HCT116 (cell line): ENCODE results near the gene SETX. TPM values are rescaled to one million over a fixed set of nuclear protein-coding genes. Genes with fewer than 3 reads are reported as not detected.

Experiments used
- ATAC-seq: fragments of 200-7000 bp; cut with Tn5 transposase; 2 replicates; pipeline ENCODE4 v1.9.1; 2020; ENCODE audit warnings: mild to moderate bottlenecking, moderate library complexity
- BruUV-seq: library from RNA; stranded (reverse); fragments of 400-500 nt; replicated peaks from 2 replicates; lab custom pipeline; 2021; lab: Mats Ljungman, UMichigan
- CTCF ChIA-PET: fragments of 300-600 bp; sonication (Branson Sonifier 250); formaldehyde crosslinking; loops from one replicate; lab custom pipeline; 2021; ENCODE audit warnings: antibody characterized with exemption; lab: Charles Lee
- POLR2A ChIA-PET: fragments of 300-600, 350-600 bp; sonication (Branson Sonifier 250); formaldehyde crosslinking; loops from one replicate; lab custom pipeline; 2021; ENCODE audit warnings: antibody characterized with exemption; lab: Charles Lee
- RAD21 ChIA-PET, 2 experiments: fragments of 300-600 bp; sonication (Branson Sonifier 250); formaldehyde crosslinking; loops; one replicate each; lab custom pipeline; 2023; ENCODE audit warnings: low total read pairs in 2 of 2; ENCODE audit not compliant: uncharacterized antibody in 2 of 2, unreplicated experiment in 2 of 2, low non-redundant PET in 1 of 2; lab: Charles Lee
- DNase-seq: peaks from one replicate; pipeline ENCODE4 v3.0.0-alpha.2; 2010; ENCODE audit warnings: low read depth, low spot score
- H2AFZ ChIP-seq: fragments of 200-600 bp; shearing (Covaris generic), sonication (generic); 2 replicates; pipeline ENCODE4 v1.6.1; 2017; ENCODE audit warnings: low read depth, mixed run types, mixed read lengths, antibody characterized with exemption, low read length; ENCODE audit not compliant: poor library complexity, severe bottlenecking
- H3K27ac ChIP-seq: 2 replicates; pipeline ENCODE4 v1.5.1; 2012; ENCODE audit warnings: low read depth, low read length
- H3K27me3 ChIP-seq: fragments of 200-600 bp; sonication (generic); 2 replicates; pipeline ENCODE4 v1.6.1; 2016; ENCODE audit warnings: mixed run types, low read length, mixed read lengths; ENCODE audit not compliant: insufficient read depth
- H3K36me3 ChIP-seq, 2 experiments: fragments of 200-500 bp in 1 of 2; fragments of 200-600 bp in 1 of 2; sonication (Bioruptor generic) in 1 of 2; sonication (generic) in 1 of 2; 2 replicates each; pipeline versions ENCODE4 v1.5.1 to v1.6.1; 2014 to 2016; ENCODE audit warnings: low read length in 2 of 2, inconsistent platforms in 1 of 2, mixed read lengths in 1 of 2, mixed run types in 1 of 2; ENCODE audit not compliant: insufficient read depth in 2 of 2, control insufficient read depth in 1 of 2
- H3K4me1 ChIP-seq, 2 experiments: fragments of 200-600 bp in 1 of 2; sonication (generic) in 1 of 2; 2 replicates each; pipeline versions ENCODE4 v1.5.1 to v1.6.1; 2012 to 2017; ENCODE audit warnings: low read length in 2 of 2, inconsistent platforms in 1 of 2, mild to moderate bottlenecking in 1 of 2, mixed read lengths in 1 of 2, mixed run types in 1 of 2, moderate library complexity in 1 of 2; ENCODE audit not compliant: insufficient read depth in 2 of 2, control insufficient read depth in 1 of 2
- H3K4me2 ChIP-seq: fragments of 200-600 bp; sonication (generic); 2 replicates; pipeline ENCODE4 v1.6.1; 2017; ENCODE audit warnings: mixed run types, low read length, mixed read lengths
- H3K4me3 ChIP-seq, 2 experiments: fragments of 200-600 bp in 1 of 2; sonication (generic) in 1 of 2; replicated peaks in 1 of 2; 2 replicates each; pipeline ENCODE4 v1.5.1; 2011 to 2016; ENCODE audit warnings: low read length in 2 of 2, control low read depth in 1 of 2, low read depth in 1 of 2, mild to moderate bottlenecking in 1 of 2, mixed read lengths in 1 of 2, mixed run types in 1 of 2
- H3K79me2 ChIP-seq: fragments of 200-600 bp; sonication (generic); 2 replicates; pipeline ENCODE4 v1.6.1; 2017; ENCODE audit warnings: mild to moderate bottlenecking, mixed run types, low read length, moderate library complexity, mixed read lengths; ENCODE audit not compliant: insufficient read depth
- H3K9ac ChIP-seq: fragments of 200-600 bp; sonication (generic); 2 replicates; pipeline ENCODE4 v1.6.1; 2016; ENCODE audit warnings: low read length, mixed read lengths
- H3K9me2 ChIP-seq: fragments of 200-600 bp; sonication (generic), shearing (Covaris generic); 2 replicates; pipeline ENCODE4 v1.6.1; 2017; ENCODE audit warnings: mixed run types, mild to moderate bottlenecking, moderate library complexity; ENCODE audit not compliant: insufficient read depth
- H3K9me3 ChIP-seq, 2 experiments: fragments of 200-500 bp in 1 of 2; fragments of 200-600 bp in 1 of 2; sonication (Bioruptor generic) in 1 of 2; sonication (generic) in 1 of 2; 2 replicates each; pipeline ENCODE4 v1.6.1; 2014 to 2017; ENCODE audit warnings: low read length in 2 of 2, mixed read lengths in 2 of 2, inconsistent platforms in 1 of 2, low read depth in 1 of 2, mild to moderate bottlenecking in 1 of 2, mixed run types in 1 of 2, moderate library complexity in 1 of 2; ENCODE audit not compliant: control insufficient read depth in 1 of 2, insufficient read depth in 1 of 2
- H4K20me1 ChIP-seq: fragments of 200-600 bp; sonication (generic), shearing (Covaris generic); 2 replicates; pipeline ENCODE4 v1.6.1; 2017; ENCODE audit warnings: mixed run types, mild to moderate bottlenecking, moderate library complexity; ENCODE audit not compliant: insufficient read depth
- CTCF ChIP-seq, 3 experiments: fragments of 200-600 bp in 1 of 3; sonication (generic) in 1 of 3; IDR thresholded peaks in 2 of 3; conservative IDR thresholded peaks in 1 of 3; 2 replicates each; pipeline ENCODE4 v1.5.1; 2012 to 2017; ENCODE audit warnings: low read depth in 2 of 3, low read length in 2 of 3, antibody characterized with exemption in 1 of 3, borderline replicate concordance in 1 of 3, control low read depth in 1 of 3, mild to moderate bottlenecking in 1 of 3, mixed read lengths in 1 of 3, mixed run types in 1 of 3, moderate library complexity in 1 of 3; ENCODE audit not compliant: insufficient read depth in 1 of 3
- EZH2 ChIP-seq: fragments of 200-600 bp; sonication (generic); IDR thresholded peaks from 2 replicates; pipeline ENCODE4 v1.6.1; 2017; ENCODE audit warnings: antibody characterized with exemption, mixed run types
- EZH2phosphoT487 ChIP-seq: fragments of 200-600 bp; IDR thresholded peaks from 2 replicates; pipeline ENCODE4 v1.6.1; 2018; ENCODE audit warnings: antibody characterized with exemption, borderline replicate concordance
- JUND ChIP-seq: IDR thresholded peaks from 2 replicates; pipeline ENCODE4 v1.6.1; 2012
- SRF ChIP-seq: IDR thresholded peaks from 2 replicates; pipeline ENCODE4 v1.6.1; 2012; ENCODE audit warnings: low read depth
- TCF7L2 ChIP-seq: IDR thresholded peaks from 2 replicates; pipeline ENCODE4 v1.7.0; 2011; ENCODE audit warnings: borderline replicate concordance, inconsistent platforms; ENCODE audit not compliant: insufficient read depth, insufficient read length; ENCODE audit errors: extremely low read depth
- YY1 ChIP-seq: IDR thresholded peaks from 2 replicates; pipeline ENCODE4 v1.6.1; 2011; ENCODE audit warnings: low read length, low read depth, moderate library complexity, mild to moderate bottlenecking; ENCODE audit not compliant: insufficient replicate concordance; ENCODE audit errors: extremely low read depth
- ZBTB33 ChIP-seq: IDR thresholded peaks from 2 replicates; pipeline ENCODE4 v1.6.1; 2011; ENCODE audit warnings: mild to moderate bottlenecking, low read length, moderate library complexity; ENCODE audit not compliant: insufficient replicate concordance; ENCODE audit errors: extremely low read depth
- ZFX ChIP-seq: fragments of 450-650 bp; IDR thresholded peaks from 2 replicates; pipeline ENCODE4 v1.6.1; 2017
- intact Hi-C: fragments of 100-400 bp; cut with micrococcal nuclease; formaldehyde crosslinking; loops from 2 replicates; pipeline ENCODE4 v1.10.0; 2022
- total RNA-seq: library from RNA; stranded (reverse); gene quantifications from one replicate; pipeline ENCODE4 v1.2.1, GENCODE V29; 2021; ENCODE audit not compliant: unreplicated experiment
- TF ChIP-seq, protein P1 (sequence below): IDR thresholded peaks from 2 replicates; pipeline ENCODE4 v1.6.1; 2012; ENCODE audit warnings: low read depth

Gene SETX
- total RNA-seq, 1 experiment from 2014 or later: 38.5 TPM

DNA sequence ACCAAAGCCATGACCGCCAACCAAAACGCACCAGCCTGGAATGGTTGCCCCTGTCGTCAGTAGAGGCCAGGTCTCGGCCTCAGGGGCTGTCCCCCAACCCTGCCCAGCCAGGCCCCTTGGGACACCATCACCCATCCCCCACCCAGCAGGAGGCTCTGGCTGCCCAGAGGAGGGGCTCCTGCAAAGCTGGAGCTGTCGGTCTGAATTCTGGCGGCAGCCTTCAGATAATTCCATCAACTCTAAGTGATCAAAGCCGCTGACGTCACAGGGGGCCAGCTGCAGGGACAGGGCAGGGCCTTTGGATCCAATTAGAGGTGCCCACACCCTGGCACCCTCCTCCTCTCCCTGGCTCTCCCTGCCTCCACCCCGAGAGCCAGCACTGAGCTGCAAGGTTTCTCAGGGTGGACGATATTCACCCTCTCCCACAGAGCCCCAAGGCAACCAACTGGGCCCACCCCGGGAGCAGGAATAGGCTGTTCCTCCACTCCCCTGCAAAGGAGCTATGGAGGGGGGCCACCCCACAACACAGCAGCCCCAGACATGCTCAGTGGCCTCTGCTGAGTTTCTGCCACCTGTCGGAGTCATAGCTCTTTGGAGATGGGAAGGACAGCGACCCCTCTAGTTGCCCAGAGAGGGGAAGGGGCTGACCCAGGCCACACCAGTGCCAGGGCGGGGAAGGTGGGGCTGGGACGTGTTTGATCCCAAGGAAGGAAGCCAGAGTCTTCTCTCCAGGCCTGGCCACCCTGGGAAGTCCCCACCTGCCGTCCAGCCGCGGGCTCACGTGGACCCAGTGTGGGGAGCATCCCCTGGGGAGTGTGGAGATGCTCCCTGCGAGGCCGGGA lies 114.6 kb downstream of the SETX start:
- no peaks in the 10 kb centered on the region for H3K9me3 ChIP-seq
- ChIA-PET RAD21 (no interaction called here), CTCF (interaction anchor here (1.1 to 7.5 kb wide), 4 partner anchors 22 to 484 kb away, joined by 3 to 154 read pairs (median 8); no protein-coding TSS in a partner anchor), POLR2A (no interaction called here)
- H3K27me3 ChIP-seq: no peaks in the 10 kb centered on the region
- H3K4me1 ChIP-seq: peaks cover 13 to 39% of the 10 kb centered on the region in 2 experiments
- BruUV-seq: no TSS peak
- DNase-seq (no peak), ATAC-seq (no peak)
- peak overlapping the region; percentile 94 for H3K4me2 ChIP-seq
- H3K79me2 ChIP-seq: no peaks in the 10 kb centered on the region
- TF ChIP-seq TCF7L2: peak; percentile 19
- no peak for TF ChIP-seq EZH2
- no peaks in the 10 kb centered on the region for H3K9me2 ChIP-seq
- H3K36me3 ChIP-seq: no peaks in the 10 kb centered on the region
- no peaks in the 10 kb centered on the region for H4K20me1 ChIP-seq
- intact Hi-C loops: no loop called here
- H3K4me3 ChIP-seq: peak overlapping the region in 1 of 2 experiments; percentile 69; a peak in 2 of 4 replicates
- H2AFZ ChIP-seq: no peak overlapping the region
- H3K9ac ChIP-seq: no peak overlapping the region
- peak overlapping the region; percentile 56; the same call in 1 of the 2 replicates for H3K27ac ChIP-seq

DNA sequence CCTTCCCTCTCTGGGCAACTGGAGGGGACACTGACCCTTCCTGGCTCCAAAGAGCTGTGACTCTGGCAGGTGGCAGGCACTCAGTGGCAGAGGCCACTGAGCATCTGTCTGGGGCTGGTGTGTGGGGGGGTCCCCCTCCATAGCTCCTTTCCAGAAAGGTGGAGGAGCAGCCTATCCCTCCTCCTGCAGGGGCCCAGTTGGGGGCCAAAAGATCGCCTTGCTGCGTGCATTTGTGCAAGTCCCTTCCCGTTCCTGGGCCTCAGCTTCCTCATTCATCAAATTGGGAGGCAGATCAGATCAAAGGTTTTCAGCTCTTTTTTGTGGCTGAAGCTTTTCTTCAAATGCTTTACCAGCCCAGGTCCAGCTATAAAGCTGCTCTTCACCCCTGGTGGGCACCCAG lies 115.3 kb downstream of the SETX start:
- H3K4me3 ChIP-seq: no peak overlapping the region
- ATAC-seq (no peak), DNase-seq (no peak)
- H2AFZ ChIP-seq: no peak overlapping the region
- ChIA-PET CTCF (interaction anchor here (1.1 to 7.5 kb wide), 2 partner anchors 23 to 70 kb away, joined by 3 to 154 read pairs; no protein-coding TSS in a partner anchor), POLR2A (no interaction called here), RAD21 (no interaction called here)
- H3K27ac ChIP-seq: no peak overlapping the region
- H4K20me1 ChIP-seq: no peaks in the 10 kb centered on the region
- no peak overlapping the region for H3K9ac ChIP-seq
- H3K9me3 ChIP-seq: no peaks in the 10 kb centered on the region
- H3K4me2 ChIP-seq: no peak overlapping the region
- H3K9me2 ChIP-seq: no peaks in the 10 kb centered on the region
- intact Hi-C loops: no loop called here
- no peaks in the 10 kb centered on the region for H3K79me2 ChIP-seq
- no peaks in the 10 kb centered on the region for H3K27me3 ChIP-seq
- BruUV-seq: no TSS peak
- peaks cover 13 to 39% of the 10 kb centered on the region in 2 experiments for H3K4me1 ChIP-seq
- no peaks in the 10 kb centered on the region for H3K36me3 ChIP-seq
- TF ChIP-seq YY1 (no peak), ZFX (no peak), CTCF (IDR thresholded peaks at IDR 0.05 in 2 of 3, conservative IDR thresholded peaks at IDR 0.05 in 1 of 3; ENCODE audit: borderline replicate concordance in 1 of 3, insufficient read depth in 1 of 3, low read depth in 2 of 3, low read length in 2 of 3) (no peak), JUND (no peak), ZBTB33 (no peak), EZH2phosphoT487 (no peak), SRF (no peak)
- TF ChIP-seq, protein P1, sequence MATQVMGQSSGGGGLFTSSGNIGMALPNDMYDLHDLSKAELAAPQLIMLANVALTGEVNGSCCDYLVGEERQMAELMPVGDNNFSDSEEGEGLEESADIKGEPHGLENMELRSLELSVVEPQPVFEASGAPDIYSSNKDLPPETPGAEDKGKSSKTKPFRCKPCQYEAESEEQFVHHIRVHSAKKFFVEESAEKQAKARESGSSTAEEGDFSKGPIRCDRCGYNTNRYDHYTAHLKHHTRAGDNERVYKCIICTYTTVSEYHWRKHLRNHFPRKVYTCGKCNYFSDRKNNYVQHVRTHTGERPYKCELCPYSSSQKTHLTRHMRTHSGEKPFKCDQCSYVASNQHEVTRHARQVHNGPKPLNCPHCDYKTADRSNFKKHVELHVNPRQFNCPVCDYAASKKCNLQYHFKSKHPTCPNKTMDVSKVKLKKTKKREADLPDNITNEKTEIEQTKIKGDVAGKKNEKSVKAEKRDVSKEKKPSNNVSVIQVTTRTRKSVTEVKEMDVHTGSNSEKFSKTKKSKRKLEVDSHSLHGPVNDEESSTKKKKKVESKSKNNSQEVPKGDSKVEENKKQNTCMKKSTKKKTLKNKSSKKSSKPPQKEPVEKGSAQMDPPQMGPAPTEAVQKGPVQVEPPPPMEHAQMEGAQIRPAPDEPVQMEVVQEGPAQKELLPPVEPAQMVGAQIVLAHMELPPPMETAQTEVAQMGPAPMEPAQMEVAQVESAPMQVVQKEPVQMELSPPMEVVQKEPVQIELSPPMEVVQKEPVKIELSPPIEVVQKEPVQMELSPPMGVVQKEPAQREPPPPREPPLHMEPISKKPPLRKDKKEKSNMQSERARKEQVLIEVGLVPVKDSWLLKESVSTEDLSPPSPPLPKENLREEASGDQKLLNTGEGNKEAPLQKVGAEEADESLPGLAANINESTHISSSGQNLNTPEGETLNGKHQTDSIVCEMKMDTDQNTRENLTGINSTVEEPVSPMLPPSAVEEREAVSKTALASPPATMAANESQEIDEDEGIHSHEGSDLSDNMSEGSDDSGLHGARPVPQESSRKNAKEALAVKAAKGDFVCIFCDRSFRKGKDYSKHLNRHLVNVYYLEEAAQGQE: no peak
